Smooth muscle cell (in vitro differentiated cells): ENCODE measurements around the gene EDEM3. TPM values are rescaled to one million over a fixed set of nuclear protein-coding genes. Genes with fewer than 3 reads are reported as not detected.

Source experiments
- DNase-seq: peaks from one replicate; lab custom pipeline; 2025; ENCODE audit not compliant: unreplicated experiment; lab: John Stamatoyannopoulos, UW
- H2AFZ ChIP-seq: fragments of 200-600 bp; sonication (generic); 2 replicates; pipeline ENCODE4 v1.6.0; 2016; ENCODE audit warnings: antibody characterized with exemption, low read depth, mild to moderate bottlenecking
- H3F3A ChIP-seq: fragments of 200-600 bp; sonication (generic); 2 replicates; pipeline ENCODE4 v1.6.0; 2017; ENCODE audit warnings: antibody characterized with exemption, low read depth
- H3K27ac ChIP-seq: fragments of 200-600 bp; sonication (generic); 2 replicates; pipeline ENCODE4 v1.5.1; 2016; ENCODE audit warnings: low read depth, mild to moderate bottlenecking
- H3K27me3 ChIP-seq: fragments of 200-600 bp; sonication (generic); 2 replicates; pipeline ENCODE4 v1.6.1; 2016; ENCODE audit warnings: low read depth, mild to moderate bottlenecking
- H3K36me3 ChIP-seq: fragments of 200-600 bp; sonication (generic); 2 replicates; pipeline ENCODE4 v1.5.1; 2016; ENCODE audit warnings: low read depth
- H3K4me1 ChIP-seq: fragments of 200-600 bp; sonication (generic); 2 replicates; pipeline ENCODE4 v1.5.1; 2016; ENCODE audit warnings: low read depth
- H3K4me2 ChIP-seq: fragments of 200-600 bp; sonication (generic); 2 replicates; pipeline ENCODE4 v1.6.0; 2016; ENCODE audit warnings: mild to moderate bottlenecking
- H3K4me3 ChIP-seq: fragments of 200-600 bp; sonication (generic); 2 replicates; pipeline ENCODE4 v1.5.1; 2016; ENCODE audit warnings: mild to moderate bottlenecking
- H3K79me2 ChIP-seq: fragments of 200-600 bp; sonication (generic); 2 replicates; pipeline ENCODE4 v1.6.0; 2016; ENCODE audit warnings: low read depth, mild to moderate bottlenecking
- H3K9ac ChIP-seq: fragments of 200-600 bp; sonication (generic); 2 replicates; pipeline ENCODE4 v1.6.0; 2016; ENCODE audit warnings: low read depth
- H3K9me3 ChIP-seq: fragments of 200-600 bp; sonication (generic); replicated peaks from 2 replicates; pipeline ENCODE4 v1.5.1; 2016; ENCODE audit warnings: low read depth
- H4K20me1 ChIP-seq: fragments of 200-600 bp; sonication (generic); 2 replicates; pipeline ENCODE4 v1.6.0; 2016; ENCODE audit warnings: low read depth
- WGBS: methylation state at CpG from one replicate; pipeline ENCODE4 v1.1.7; 2016; ENCODE audit warnings: low lambda C conversion rate; 5-methylcytosine and 5-hydroxymethylcytosine counted together
- polyA plus RNA-seq: library from polyadenylated mRNA; unstranded; fragments of >200 nt; fragmentation: Nextera tagmentation; extraction: Ambion mirVana; gene quantifications from 2 replicates; pipeline ENCODE4 v1.2.1, GENCODE V29; 2016
- total RNA-seq: library from RNA; depleted of rRNA; stranded (reverse); fragments of >200 nt; gene quantifications from 2 replicates; pipeline ENCODE4 v1.2.3, GENCODE V29; 2014
- TF ChIP-seq, protein P1 (sequence below): fragments of 200-600 bp; sonication (generic); IDR thresholded peaks from 2 replicates; pipeline ENCODE4 v1.5.1; 2017; ENCODE audit warnings: borderline replicate concordance, mild to moderate bottlenecking, antibody characterized with exemption; ENCODE audit not compliant: insufficient read depth, poor library complexity, severe bottlenecking

The EDEM3 gene
- total and polyA plus RNA-seq, 2 experiments from 2014 or later, result 12.9 to 44.3 TPM

DNA sequence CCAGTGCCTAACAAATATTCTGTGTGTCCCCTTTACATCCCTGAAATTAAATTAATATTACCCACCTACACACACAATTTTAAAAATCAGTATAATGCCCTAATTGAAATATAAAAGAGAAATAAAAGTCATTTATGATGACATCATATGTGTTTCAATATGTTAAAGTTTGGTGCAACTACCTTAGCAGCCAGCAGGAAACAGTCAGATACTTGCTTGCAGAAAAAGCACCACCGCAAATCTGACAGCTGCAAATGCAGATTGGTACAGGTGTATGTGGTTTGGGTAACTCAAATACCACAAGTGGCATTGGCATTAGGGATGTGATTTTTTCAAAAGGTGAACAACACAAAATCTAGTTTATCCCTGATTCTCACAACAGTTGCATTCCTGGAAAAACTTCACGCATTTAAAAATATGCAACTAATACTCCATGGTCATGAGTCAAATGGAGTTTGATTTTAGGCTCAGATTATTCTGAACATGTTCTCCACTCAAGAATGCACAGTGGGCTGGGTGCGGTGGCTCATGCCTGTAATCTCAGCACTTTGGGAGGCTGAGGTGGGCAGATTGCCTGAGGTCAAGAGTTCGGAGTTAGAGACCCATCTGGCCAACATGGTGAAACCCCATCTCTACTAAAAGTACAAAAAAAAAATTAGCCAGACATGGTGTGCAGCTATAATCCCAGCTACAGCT is 106.3 kb downstream of the EDEM3 start:
- Histone ChIP-seq H3K9ac (no peak overlapping the region), H4K20me1 (no peaks in the 10 kb centered on the region)
- 91% methylated on average over 4 of the region's 4 CpGs for WGBS

DNA sequence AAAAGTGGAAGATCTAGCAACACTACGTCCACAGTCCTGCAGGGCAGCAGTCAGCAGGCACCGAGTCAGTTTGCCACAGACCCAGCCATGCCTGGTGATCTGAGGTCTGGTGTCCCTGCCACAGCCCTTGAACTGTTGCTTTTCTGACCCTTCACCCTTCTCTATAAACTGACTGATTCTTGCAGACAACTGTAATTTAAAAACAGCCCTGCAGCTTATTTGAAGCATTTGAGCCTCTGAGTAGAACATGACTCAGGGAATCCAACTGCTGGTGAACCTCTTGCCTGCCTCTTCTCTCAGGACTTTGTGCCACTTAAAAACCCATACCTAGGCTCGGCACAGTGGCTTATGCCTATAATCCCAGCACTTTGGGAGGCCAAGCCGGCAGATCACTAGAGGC is 107.2 kb downstream of the EDEM3 start:
- no peak overlapping the region for H2AFZ ChIP-seq

More for the DNA sequence above, 106.3 kb downstream of the EDEM3 start:
- TF ChIP-seq, protein P1, sequence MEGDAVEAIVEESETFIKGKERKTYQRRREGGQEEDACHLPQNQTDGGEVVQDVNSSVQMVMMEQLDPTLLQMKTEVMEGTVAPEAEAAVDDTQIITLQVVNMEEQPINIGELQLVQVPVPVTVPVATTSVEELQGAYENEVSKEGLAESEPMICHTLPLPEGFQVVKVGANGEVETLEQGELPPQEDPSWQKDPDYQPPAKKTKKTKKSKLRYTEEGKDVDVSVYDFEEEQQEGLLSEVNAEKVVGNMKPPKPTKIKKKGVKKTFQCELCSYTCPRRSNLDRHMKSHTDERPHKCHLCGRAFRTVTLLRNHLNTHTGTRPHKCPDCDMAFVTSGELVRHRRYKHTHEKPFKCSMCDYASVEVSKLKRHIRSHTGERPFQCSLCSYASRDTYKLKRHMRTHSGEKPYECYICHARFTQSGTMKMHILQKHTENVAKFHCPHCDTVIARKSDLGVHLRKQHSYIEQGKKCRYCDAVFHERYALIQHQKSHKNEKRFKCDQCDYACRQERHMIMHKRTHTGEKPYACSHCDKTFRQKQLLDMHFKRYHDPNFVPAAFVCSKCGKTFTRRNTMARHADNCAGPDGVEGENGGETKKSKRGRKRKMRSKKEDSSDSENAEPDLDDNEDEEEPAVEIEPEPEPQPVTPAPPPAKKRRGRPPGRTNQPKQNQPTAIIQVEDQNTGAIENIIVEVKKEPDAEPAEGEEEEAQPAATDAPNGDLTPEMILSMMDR, result no peak
- Histone ChIP-seq H3K9me3 (no peaks in the 10 kb centered on the region), H3K27ac (no peak overlapping the region), H3F3A (no peaks in the 10 kb centered on the region), H2AFZ (no peak overlapping the region), H3K4me3 (no peak overlapping the region), H3K79me2 (no peaks in the 10 kb centered on the region), H3K27me3 (no peaks in the 10 kb centered on the region), H3K4me1 (no peaks in the 10 kb centered on the region), H3K36me3 (no peaks in the 10 kb centered on the region), H3K4me2 (no peak overlapping the region)
- DNase-seq, result no peak

DNA sequence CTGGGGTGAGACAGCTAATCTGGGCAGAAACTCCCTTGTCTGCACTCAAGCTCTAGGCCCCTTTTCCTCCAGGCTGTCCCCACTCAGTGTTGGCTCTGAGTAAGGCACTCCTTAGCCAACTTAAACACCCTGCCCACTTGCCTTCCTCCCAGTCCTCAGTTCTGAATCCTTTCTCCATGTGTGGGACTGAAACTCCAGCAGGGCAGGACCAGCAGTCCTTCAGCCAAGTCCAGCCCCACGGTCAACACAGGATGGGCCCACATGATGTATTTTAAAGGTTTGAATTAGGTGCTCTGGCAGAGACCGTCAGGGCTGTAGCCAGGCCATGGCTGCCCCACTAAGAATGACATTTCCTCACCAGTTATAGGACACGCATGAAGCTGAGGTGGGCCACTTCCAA is 107.8 kb downstream of the EDEM3 start:
- no peak overlapping the region for H3K4me2 ChIP-seq
- no peak overlapping the region for H3K27ac ChIP-seq
- H3K36me3 ChIP-seq, result no peaks in the 10 kb centered on the region
- H3K79me2 ChIP-seq, result no peaks in the 10 kb centered on the region
- no peak overlapping the region for H3K9ac ChIP-seq
- no peak for DNase-seq
- no peaks in the 10 kb centered on the region for H3F3A ChIP-seq
- no peaks in the 10 kb centered on the region for H3K9me3 ChIP-seq
- WGBS, result 99% methylated on average over 3 of the region's 3 CpGs
- no peak overlapping the region for H3K4me3 ChIP-seq
- no peak overlapping the region for H2AFZ ChIP-seq
- no peaks in the 10 kb centered on the region for H3K27me3 ChIP-seq
- H3K4me1 ChIP-seq, result no peaks in the 10 kb centered on the region
- TF ChIP-seq, protein P1, result no peak
- H4K20me1 ChIP-seq, result no peaks in the 10 kb centered on the region

More for the DNA sequence above, 107.2 kb downstream of the EDEM3 start:
- Histone ChIP-seq H3K4me1 (no peaks in the 10 kb centered on the region), H3K27ac (no peak overlapping the region), H3F3A (no peaks in the 10 kb centered on the region), H3K79me2 (no peaks in the 10 kb centered on the region), H3K9ac (no peak overlapping the region), H3K27me3 (no peaks in the 10 kb centered on the region), H3K4me3 (no peak overlapping the region), H3K36me3 (no peaks in the 10 kb centered on the region), H3K4me2 (no peak overlapping the region), H4K20me1 (no peaks in the 10 kb centered on the region), H3K9me3 (no peaks in the 10 kb centered on the region)
- whole genome bisulfite sequencing, result 50% methylated on average over 4 of the region's 4 CpGs
- TF ChIP-seq, protein P1, result no peak
- no peak for DNase-seq

DNA sequence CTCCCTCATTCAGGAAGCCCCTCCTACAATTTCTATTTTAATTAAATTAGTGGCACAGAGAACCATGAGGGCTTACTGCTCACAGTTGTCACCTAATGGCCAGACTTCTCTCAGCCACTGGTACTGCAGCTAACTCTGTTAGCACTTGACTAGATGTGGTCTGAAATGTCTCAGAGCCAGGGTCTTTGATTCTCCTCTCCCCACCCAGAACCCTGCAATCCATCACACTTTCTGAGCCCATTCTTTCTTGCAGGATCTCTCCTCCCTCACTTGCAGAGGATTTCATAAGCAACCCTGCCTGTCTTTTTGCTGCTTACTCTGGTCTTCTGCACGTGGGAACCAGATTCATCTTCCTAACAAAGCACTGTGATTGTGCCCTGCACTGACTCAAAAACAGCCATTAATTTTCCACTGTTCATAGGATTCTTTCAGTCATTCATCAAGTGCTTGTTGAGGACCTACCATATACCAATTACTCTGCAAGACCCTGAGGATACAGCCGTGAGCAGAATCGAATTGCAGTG is 108.4 kb downstream of the EDEM3 start:
- H3K4me2 ChIP-seq, result no peak overlapping the region
- H3K9me3 ChIP-seq, result no peaks in the 10 kb centered on the region
- H2AFZ ChIP-seq, result no peak overlapping the region
- H3F3A ChIP-seq, result no peaks in the 10 kb centered on the region
- WGBS, result 87% methylated on average over 3 of the region's 3 CpGs
- H3K9ac ChIP-seq, result no peak overlapping the region
- no peaks in the 10 kb centered on the region for H3K27me3 ChIP-seq
- no peaks in the 10 kb centered on the region for H3K4me1 ChIP-seq
- TF ChIP-seq, protein P1, result no peak
- no peak overlapping the region for H3K4me3 ChIP-seq
- DNase-seq, result no peak
- H4K20me1 ChIP-seq, result no peaks in the 10 kb centered on the region
- H3K79me2 ChIP-seq, result no peaks in the 10 kb centered on the region
- H3K36me3 ChIP-seq, result no peaks in the 10 kb centered on the region
- H3K27ac ChIP-seq, result no peak overlapping the region
